ENCODE data around the gene RNF169. TPM values are rescaled to one million over a fixed set of nuclear protein-coding genes. Genes with fewer than 3 reads are reported as not detected.

Gene RNF169
- total RNA-seq, 4 donors from 2014 or later = 15.2 to 27.3 (median 20.4) TPM

- TF ChIP-seq, protein P1, sequence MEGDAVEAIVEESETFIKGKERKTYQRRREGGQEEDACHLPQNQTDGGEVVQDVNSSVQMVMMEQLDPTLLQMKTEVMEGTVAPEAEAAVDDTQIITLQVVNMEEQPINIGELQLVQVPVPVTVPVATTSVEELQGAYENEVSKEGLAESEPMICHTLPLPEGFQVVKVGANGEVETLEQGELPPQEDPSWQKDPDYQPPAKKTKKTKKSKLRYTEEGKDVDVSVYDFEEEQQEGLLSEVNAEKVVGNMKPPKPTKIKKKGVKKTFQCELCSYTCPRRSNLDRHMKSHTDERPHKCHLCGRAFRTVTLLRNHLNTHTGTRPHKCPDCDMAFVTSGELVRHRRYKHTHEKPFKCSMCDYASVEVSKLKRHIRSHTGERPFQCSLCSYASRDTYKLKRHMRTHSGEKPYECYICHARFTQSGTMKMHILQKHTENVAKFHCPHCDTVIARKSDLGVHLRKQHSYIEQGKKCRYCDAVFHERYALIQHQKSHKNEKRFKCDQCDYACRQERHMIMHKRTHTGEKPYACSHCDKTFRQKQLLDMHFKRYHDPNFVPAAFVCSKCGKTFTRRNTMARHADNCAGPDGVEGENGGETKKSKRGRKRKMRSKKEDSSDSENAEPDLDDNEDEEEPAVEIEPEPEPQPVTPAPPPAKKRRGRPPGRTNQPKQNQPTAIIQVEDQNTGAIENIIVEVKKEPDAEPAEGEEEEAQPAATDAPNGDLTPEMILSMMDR (IDR thresholded peaks at IDR 0.05) = no peak
- DNase-seq (ENCODE audit: low spot score) (no peak), ATAC-seq (ENCODE audit: low FRiP score) (no peak)
These were observed 90.8 kb downstream of the RNF169 start for GRCh38 chr11:74839446-74839845.

- no peak for ATAC-seq (ENCODE audit: low FRiP score)
- DNase-seq (ENCODE audit: low spot score) = no peak
- TF ChIP-seq, protein P1 (IDR thresholded peaks at IDR 0.05) = no peak
These were observed 91.3 kb downstream of the RNF169 start for GRCh38 chr11:74839971-74840370.

GRCh38 chr11:74840486-74840885, 91.8 kb downstream of the RNF169 start:
- ATAC-seq (ENCODE audit: low FRiP score) (no peak), DNase-seq (ENCODE audit: low spot score) (no peak)
- TF ChIP-seq, protein P1 (IDR thresholded peaks at IDR 0.05) = no peak

- TF ChIP-seq, protein P1 (IDR thresholded peaks at IDR 0.05) = no peak
- ATAC-seq (ENCODE audit: low FRiP score) (no peak), DNase-seq (ENCODE audit: low spot score) (no peak)
These were observed 94.3 kb downstream of the RNF169 start for GRCh38 chr11:74842967-74843366.

DNA sequence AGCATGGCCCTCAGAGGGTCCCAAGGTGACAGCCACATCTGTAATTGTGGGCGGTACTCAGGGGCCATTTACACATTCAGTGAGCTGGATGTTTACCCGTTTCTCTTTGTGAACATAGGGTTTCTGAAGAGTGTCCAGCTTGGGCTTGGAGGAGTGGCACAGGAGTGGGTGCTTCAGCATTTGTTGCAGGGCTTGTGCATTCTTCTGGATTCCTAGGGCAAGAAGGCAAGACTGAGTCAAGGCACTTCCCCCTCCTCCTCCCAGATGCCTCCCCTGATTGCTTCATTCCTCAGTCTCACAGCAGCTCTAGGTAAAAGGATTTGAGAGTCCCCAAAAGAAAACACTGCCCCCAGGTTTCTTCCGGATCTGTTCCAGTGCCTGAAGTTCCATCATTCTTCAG, 95.4 kb downstream of the RNF169 start:
- ATAC-seq (ENCODE audit: low FRiP score) = no peak
- TF ChIP-seq, protein P1 (IDR thresholded peaks at IDR 0.05) = no peak
- no peak for DNase-seq (ENCODE audit: low spot score)

DNA sequence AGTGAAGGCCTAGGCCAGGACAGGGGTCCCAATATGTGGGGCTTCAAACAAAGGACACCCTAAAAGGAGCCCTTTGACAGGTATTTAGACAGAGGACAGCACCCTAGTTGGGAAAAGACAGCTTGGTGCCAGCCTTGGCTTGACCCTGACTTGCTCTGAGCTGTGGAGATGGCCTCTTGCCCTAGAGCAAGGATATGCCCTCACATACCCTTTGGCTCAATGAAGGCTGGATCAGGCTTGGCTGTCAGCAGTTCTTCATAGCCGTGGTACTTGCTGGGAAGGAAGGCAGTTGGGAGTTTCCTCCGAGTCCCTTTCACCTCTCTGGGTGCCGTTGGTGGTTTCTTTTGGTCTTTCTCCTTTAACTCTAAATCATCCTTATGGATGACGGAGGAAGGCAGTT, 96.2 kb downstream of the RNF169 start:
- ATAC-seq (ENCODE audit: low FRiP score) = no peak
- no peak for DNase-seq (ENCODE audit: low spot score)
- TF ChIP-seq, protein P1 (IDR thresholded peaks at IDR 0.05) = no peak

DNA sequence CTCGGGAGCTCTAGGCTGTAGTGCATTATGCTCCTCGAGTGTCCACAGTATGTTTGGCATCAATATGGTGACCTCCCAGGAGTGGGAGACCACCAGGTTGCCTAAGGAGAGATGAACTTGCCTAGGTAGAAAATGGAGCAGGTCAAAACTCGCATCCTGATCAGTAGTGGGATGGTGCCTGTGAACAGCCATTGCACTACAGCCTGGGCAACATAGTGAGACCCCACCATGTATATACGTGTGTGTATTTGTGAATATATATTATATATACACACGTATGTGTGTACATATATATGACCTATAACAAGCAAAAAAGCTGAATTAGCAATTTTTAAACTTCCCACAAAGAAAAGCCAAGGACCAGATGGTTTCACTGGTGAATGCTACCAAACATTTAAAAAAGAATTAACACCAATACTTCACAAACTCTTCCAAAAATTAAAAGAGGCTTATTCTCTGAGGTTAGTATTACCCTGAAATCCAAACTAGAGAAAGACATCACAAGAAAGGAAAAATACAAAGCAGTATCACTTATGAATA, 97.4 kb downstream of the RNF169 start:
- TF ChIP-seq, protein P1 (IDR thresholded peaks at IDR 0.05) = no peak
- DNase-seq (ENCODE audit: low spot score) (no peak), ATAC-seq (ENCODE audit: low FRiP score) (no peak)
